ENCODE data around the gene CCDC39. TPM values are rescaled to one million over a fixed set of nuclear protein-coding genes. Genes with fewer than 3 reads are reported as not detected.

Gene CCDC39
- total RNA-seq, 1 donor from 2014 or later: not detected

Other genes with a start within 250 kb of the CCDC39 start
- 42.6 and 46.4 TPM in 2 replicates for gene TTC14, start 77.3 kb downstream of the CCDC39 start, total RNA-seq
- gene FXR1, start 233.2 kb upstream of the CCDC39 start, total RNA-seq: 149 and 161 TPM in 2 replicates

Data from activated CD4-positive, alpha-beta T cell treated with anti-CD3 and anti-CD28 coated beads, Interleukin-2, amount 10 ng/mL, durations not matched to agents 24 days and 14 days (primary cell).